HG02970 (cell line): ENCODE results near the gene SAMHD1.
"Not testable (repeated sequence)": the region's sequence is repeated elsewhere in the genome, so short reads cannot be mapped to it uniquely, and the experiment has no call there.

Experiments used
- ATAC-seq: cut with Tn5 transposase; IDR thresholded peaks from one replicate; pipeline ENCODE4 v1.9.1; 2021; ENCODE audit warnings: mild to moderate bottlenecking, moderate library complexity, moderate number of reproducible peaks; ENCODE audit not compliant: unreplicated experiment, low FRiP score

The SAMHD1 gene

DNA sequence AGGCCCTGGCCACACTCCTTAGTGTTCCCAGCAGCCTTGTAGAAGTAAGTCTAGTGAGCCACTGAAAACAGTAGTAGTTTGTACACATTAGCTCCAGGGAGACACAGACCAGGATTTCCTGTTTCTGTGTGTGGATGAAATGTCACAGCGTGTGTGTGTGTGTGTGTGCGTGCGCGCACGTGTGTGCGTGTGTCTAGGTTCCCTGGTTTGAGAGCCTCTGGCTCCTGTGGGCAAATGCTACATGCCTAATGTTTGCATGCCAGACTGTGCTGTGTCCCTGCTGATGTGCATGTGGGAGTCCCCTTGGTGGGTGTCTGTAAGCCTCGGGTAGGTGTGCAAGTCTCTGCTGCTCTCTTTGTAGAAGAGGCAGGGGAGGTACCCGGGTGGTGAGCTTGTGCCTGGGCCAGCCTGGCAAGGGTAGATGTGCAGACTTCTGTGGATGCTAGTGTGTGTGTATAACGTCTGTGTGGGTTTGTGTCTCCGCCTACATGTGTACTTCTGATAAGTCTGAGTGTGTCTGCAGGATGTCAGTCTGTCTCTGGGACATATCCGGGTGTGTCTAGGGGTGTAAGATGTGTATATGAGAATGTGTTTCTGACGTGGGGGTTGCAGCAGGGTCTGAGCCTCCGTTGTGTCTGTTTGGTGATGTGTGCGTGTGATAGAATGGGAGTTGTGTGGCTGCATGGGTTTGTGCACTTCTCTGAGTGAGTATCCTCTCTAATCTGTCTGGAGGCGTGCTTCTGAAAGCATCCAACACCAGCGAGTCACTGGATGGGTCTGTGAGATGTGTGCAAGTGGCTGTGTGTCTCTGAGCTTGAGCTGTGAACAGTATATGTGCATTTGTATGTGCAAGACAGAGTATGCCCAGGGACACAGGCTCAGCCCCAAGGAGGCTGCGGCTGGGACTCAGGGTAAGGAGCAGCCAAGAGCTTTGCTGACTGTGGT, 94.5 kb downstream of the SAMHD1 start:
- ATAC-seq = no peak

DNA sequence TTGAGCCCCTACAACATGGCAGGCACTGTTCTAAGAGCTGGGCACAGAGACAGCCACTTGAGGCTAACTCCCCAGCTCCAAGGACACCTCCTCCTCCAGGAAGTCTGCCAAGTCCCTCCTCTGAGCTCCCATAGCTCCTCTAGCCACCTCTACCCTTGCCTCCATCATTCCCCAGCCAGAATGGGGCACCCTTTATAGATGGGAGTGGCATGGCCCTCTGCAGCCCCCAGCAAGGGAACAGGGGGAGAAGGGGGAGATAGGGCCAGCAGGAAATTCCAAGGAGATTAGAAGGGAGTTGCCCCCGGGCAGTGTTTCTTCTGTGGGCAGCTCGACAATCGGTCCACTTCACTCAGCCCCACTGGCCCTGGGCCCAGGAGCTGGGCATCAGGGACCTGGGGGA, 95.3 kb downstream of the SAMHD1 start:
- ATAC-seq = no peak

DNA sequence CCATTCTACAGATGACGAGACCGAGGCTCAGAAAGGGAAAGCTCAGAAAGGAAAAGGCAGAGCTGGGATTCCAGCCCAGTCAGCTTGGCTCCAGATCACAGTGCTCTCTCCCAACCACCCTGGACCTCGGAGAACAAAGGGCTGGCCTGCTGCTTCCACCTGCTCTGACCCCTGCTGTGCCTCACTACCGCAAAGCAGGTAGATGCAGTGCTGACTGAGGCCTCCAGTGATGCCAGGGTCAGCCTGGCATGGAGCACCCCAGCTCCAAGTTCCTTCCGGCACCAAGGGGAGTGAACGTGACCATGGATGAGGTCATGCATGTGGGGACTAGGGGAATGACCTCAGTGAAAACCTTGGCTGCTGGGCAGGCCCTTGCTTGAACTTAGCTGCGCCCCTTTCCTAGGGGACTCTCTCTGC, 96.3 kb downstream of the SAMHD1 start:
- ATAC-seq = no peak

DNA sequence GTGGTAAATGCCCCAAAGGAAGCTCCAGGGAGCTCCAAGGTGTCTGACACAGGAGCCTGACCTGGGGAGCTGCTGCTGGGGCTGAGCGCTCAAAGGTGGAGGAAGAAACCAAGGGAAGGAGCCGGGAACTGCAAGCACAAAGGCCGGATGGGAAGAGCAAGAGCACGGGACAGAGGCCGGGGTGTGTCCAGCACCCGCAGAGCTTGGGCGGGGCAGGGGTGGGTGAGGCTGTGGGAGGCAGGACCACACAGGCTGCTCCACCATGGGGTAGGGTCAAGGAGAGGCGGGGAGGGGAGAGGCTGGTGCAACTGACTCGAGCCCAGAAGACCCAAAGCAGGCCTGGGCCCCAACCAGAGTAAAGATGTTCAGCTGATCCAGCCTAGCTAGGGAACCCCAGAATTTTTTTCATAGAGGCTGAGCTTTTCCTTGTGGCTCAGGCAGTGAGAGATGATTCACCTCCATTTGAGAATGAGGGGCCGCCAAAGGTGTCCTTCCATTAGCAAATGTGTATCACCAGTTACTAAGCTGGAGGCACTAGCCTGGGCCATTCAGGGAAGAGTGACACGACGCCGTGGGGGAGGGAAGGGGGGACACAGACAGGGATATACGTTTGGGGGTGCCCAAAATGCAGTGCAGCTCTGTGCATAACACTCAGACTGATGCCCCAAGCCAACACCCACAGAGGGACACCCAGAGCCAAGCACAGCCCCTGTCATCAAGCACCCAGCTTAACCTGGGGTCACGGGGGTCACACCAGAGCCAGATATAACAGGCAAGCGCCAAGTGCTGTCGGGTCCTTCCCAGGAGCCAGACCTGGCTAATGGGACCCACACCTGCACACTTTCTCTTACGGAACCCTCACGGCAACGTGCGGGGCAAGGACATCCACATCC, 96.9 kb downstream of the SAMHD1 start:
- ATAC-seq = no peak

DNA sequence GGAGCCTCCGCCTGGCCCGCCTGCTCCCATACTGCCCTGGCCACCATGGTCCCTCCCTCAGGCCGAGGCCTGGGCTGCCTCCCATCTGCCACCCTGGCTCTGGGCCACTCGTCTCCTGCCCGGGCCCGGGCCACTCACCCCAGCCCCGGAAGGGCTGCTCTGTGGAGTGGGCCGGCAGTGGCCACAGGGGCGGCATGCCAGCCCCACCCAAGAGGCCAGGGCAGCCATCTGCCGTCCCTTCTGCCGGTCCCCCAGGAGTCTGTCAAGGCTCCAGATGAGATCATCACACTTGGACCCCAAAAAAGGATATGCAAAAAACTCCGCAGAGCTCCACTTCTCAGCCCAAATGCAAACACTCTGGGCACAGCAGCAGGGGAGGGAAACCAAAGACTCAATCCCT, 99.3 kb downstream of the SAMHD1 start:
- no peak for ATAC-seq

DNA sequence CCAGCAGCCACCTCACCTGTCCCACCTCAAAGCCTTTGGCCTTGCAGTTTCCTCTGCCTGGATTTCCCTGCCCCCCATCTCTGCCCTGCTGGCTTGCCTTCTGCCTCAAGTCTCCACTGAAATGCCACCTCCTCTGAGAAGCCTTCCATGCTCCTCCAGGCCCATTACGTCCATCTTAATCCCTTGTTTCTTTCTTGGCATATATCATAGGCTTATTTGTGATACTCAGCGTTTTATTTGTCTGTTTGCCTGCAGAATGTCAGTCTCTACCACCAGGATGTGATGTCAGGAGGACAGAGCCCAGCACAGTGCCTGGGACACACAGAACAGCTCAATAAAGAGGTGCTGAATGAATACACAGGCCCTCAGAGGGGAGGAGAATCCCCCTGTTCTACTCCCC, 100.0 kb downstream of the SAMHD1 start:
- ATAC-seq = no peak

DNA sequence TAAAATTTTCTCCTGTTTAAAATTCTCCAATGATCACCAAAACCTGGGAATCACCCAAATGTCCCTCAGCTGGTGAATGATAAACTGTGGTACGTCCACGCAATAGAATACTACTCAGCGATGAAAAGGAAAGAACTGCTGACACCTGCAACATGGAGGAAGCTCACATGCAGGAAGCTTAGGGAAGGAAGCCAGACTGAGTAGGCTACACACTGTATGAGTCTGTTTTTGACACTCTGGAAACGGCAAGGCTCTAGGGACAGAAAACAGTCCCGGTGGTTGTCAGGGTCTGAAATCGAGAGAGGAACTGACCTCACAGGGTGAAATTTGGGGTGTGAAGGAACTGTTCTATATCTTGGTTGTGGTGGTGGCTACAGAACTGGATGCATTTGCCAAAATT, 100.7 kb downstream of the SAMHD1 start:
- ATAC-seq = no peak

DNA sequence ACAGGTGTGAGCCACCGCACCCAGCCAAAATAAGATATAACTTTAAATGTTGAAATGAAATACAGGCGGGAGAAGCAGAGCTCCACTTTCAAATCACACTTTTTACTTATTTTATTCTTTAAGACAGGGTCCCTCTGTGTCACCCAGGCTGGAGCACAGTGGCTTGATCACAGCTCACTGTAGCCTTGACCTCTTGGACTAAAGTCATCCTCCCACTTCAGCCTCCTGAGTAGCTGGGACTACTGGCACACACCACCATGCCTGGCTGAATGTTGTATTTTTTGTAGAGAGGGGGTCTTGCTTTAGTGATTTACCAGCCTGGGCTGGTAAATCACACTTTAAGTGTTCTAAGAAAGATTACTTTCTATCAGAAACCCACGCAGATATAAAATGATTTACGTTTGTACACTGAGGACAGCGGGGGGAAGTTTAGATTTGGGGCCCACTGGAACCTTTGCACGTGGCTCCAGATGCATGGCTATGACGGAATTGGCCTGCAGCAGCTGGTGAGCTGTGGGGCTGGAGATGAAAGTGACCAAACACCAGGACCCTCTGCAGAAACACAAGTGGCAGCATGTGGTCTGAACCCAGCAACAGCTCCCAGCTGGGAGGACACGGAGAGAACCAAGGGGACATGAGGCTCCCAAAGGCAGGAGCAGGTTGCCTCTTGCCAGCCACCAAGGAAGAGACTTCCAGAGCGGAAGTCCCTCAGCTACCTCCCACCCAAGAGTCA, 102.0 kb downstream of the SAMHD1 start:
- no peak for ATAC-seq

DNA sequence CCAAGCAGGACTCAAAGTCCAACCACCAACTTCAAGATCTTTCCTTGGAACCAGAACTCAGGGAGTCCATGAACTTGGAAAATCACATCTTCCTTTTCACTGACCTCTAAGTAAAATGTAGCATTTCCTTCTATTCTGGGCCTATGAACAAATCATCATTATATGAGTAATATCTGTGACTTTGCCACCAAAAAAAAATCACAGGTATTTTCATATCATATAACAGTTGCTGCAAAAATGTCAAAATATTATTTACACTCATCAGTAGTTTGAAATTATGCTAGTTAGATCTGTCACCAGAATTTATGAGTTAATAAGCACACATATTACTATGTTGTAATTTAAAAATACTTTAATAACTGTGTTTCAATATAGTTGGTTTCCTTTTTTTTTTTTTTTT, 102.8 kb downstream of the SAMHD1 start:
- ATAC-seq = no peak

DNA sequence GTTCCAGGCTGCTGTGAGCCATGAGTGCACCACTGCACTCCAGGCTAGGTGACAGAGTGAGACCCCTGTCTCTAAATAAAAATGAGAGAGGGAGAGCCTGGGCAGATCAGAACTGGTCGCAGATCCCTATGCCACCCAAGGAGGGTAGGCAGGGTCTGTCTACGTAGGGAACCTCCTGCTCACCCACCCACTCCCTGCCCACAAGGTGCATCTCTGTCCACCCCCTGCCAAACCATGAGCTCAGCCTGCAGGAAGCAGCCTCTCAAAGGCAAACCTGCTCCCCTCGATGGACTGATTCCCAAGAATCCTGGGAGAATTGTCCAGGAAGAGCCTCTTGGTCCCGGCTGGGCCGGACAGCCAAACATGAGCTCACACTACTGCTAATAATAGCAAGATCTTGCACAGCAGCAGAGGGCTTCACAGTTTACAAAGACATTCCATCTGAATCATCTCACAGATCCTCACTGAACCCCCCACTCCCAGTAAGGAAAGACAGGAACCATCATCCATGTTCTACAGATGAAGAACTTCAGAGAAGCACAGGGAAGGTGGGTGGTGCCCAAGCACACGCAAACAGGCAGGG, 103.3 kb downstream of the SAMHD1 start:
- no peak for ATAC-seq

DNA sequence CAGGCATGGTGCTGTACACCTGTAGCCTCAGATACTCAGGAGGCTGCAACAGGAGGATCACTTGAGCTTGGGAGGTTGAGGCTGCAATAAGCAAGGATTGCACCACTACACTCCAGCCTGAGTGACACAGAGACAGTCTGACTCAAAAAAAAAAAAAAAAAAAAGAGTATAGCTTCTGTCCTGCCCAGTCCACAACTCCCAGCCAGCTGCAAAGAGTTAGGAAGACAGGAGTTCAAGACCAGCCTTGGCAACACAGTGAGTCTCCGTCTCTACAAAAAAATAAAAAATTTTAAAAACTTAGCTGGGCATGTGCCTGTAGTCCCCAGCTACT, 103.8 kb downstream of the SAMHD1 start:
- ATAC-seq = no peak

DNA sequence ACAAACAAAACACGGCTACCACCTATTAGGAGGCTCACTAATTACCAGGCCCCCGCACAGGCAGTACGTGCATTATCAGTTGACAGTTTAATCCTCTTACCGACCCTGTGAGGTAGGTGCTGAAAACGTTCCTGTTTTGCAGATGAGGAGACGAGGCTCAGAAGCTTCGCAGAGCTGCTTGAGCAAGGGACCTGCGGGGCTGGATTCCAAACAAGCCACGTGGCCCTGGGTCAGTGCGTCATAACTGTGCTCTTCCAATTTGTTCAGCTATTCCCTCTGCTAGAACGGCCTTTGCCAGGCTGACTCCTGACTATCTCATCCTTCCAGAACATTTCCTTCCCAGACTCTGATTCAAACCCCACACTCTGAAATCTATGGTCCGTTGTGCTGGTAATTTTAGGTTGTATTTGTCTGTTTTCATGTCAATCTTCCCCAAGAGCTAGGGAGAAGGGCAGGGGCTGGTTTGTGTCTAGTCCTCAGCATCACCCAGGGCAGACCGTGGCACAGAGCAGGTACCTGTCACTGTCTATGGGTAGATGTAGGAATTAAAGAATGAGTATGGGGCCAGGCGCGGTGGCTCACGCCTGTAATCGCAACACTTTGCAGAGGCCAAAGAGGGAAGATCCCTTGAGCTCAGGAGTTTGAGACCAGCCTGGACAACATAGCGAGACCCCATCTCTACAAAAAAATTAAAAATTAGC, 104.3 kb downstream of the SAMHD1 start:
- no peak for ATAC-seq

DNA sequence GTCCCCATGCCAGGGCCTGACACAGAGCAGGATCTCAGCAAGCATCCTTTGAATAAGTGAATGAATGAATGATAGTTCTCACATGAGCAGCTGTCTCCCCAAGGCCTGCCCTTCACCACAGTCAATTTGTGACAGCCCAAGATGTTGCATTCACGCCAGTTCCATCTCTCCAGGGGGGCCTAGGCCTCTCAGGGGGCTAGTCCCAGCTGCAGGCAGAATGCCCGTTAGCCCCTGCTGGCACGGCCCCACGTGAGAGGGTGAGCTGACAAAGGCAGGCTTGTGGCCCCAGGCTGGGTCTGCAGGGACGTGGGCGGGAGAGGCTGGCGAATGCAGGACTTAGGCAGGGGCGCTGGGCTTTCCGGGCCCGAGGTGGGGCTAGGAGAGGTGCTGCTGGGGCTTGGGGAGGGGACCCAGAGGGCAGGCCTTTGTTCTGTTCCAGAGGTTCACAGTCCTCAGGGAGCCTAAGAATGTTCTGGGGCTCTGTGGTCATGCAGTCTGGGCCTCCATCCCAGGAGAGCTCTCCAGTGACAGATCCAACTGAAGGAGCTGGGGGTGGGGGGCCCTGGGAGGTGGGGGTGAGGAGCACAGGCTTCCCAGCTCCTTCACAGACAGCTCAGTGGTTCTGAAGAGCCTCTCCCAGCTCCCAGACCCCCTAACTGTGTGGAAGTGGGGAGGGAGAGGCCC, 106.1 kb downstream of the SAMHD1 start:
- ATAC-seq = no peak

DNA sequence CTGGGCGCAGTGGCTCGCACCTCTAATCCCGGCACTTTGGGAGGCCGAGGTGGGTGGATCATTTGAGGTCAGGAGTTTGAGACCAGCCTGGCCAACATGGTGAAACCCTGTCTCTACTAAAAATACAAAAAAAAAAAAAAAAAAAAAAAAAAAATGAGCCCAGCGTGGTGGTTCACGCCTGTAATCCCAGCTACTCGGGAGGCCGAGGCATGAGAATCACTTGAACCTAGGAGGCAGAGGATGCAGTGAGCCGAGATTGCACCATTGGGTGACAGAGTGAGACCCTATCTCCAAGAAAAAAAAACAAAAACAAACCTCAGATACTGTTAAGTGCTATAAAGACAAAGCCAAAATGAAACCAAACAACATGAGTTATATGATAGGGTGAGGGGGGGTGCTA, 110.5 kb downstream of the SAMHD1 start:
- ATAC-seq = not testable (repeated sequence)
